A549 (cell line): Measurements from ENCODE around the gene KIF18A.

Source experiments
- CBX2 ChIP-seq: fragments of 200-600 bp; sonication (generic); IDR thresholded peaks from 2 replicates; pipeline ENCODE4 v1.6.1; 2016; ENCODE audit warnings: low read depth, mild to moderate bottlenecking, borderline replicate concordance
- KDM1A ChIP-seq: fragments of 200-600 bp; sonication (generic); IDR thresholded peaks from 2 replicates; pipeline ENCODE4 v1.6.1; 2016; ENCODE audit warnings: low read depth, mild to moderate bottlenecking
- POLR2A ChIP-seq: IDR thresholded peaks from 2 replicates; pipeline ENCODE4 v1.6.1; 2012; ENCODE audit warnings: mild to moderate bottlenecking, low read length

DNA sequence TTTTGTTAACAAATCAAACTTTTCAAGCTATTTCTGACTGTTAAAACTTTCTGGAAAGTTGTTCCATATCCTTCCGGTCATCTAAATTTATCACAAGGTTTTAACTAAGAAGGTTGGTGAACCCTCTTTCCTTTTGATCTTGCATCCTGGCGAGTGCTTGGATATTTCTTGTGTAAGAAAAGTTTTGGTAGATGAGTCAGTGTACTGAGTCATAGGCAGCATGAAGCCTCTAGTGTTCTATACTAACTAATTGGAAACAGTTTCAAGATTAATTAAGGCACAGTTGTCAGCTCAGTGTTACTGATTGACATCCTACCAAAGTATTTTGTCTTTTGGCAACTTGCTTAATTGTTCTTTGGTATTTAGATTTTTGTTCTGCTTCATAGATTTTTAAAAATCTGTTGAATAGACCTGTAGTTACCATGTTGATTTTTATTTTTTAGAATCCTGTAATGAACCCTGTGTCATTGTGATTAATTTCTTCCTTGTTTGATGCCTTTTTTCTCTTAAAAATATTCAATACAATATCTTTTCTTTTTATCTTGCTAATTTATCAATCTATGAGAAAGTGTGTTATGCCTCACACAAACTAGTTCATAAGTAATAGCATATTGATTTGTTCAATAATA lies 38.3 kb upstream of the KIF18A start:
- TF ChIP-seq POLR2A: no peak
- no peak for TF ChIP-seq CBX2
- no peak for TF ChIP-seq KDM1A
